NCI-H226 (cell line): Measurements from ENCODE around the gene ZBTB9.
A peak's percentile ranks its signal among the peaks of the same experiment; 100 is the strongest.

Experiments used
- DNase-seq: peaks from one replicate; pipeline ENCODE4 v3.0.0-alpha.2; 2015

ZBTB9 gene, protein sequence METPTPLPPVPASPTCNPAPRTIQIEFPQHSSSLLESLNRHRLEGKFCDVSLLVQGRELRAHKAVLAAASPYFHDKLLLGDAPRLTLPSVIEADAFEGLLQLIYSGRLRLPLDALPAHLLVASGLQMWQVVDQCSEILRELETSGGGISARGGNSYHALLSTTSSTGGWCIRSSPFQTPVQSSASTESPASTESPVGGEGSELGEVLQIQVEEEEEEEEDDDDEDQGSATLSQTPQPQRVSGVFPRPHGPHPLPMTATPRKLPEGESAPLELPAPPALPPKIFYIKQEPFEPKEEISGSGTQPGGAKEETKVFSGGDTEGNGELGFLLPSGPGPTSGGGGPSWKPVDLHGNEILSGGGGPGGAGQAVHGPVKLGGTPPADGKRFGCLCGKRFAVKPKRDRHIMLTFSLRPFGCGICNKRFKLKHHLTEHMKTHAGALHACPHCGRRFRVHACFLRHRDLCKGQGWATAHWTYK

GRCh38 chr6:33454009-33454946 is at the start of gene ZBTB9:
TSS of gene ZBTB9 (plus strand) at chr6:33454576. CDS start at chr6:33455101, 525 bp downstream.
- DNase-seq = peak; percentile 95

- DNase-seq = no peak
Measured at GRCh38 chr6:33404884-33405283, 49.5 kb upstream of the ZBTB9 start.

DNA sequence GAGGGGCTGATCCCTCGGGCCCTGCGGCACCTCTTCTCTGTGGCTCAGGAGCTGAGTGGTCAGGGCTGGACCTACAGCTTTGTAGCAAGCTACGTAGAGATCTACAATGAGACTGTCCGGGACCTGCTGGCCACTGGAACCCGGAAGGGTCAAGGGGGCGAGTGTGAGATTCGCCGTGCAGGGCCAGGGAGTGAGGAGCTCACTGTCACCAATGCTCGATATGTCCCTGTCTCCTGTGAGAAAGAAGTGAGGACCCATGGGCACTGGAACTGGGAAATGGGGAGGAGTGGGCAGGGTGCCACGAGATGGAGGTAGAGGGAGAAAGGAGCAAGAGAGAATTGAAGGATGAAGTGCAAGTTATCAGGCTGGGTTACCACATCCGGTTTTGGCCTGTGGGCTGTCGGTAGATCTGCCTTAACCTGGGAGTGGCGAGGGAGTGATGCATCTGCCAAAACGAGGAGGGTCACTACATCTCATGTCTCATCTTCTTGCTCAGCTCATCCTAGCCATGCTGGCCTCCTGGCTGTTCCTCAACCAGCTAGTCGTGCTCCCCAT is 48.9 kb upstream of the ZBTB9 start:
- no peak for DNase-seq

GRCh38 chr6:33406126-33406525 is 48.2 kb upstream of the ZBTB9 start:
- no peak for DNase-seq

DNA sequence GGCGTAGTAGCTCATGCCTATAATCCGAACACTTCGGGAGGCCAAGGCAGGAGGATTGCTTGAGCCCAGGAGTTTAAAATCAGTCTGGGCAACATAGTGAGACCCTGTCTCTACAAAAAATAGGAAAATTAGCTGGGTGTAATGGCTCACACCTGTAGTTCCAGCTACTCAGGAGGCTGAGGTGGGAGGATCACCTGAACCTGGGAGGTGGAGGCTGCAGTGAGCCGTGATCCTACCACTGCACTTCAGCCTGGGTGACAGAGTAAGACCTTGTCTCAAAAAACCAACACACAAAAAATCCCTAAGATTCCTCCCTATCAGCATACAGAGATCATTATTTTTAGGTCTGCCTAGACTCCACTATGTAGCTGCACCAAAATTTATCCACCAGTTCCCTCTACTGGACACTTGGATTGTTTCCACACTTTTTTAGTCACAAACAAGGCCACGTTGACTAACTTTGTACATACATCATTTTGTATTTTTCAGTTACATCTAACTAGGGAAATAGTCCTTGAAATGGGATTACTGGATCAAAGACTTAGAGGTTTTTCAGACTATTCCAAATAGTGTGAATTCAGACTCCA is 47.2 kb upstream of the ZBTB9 start:
- no peak for DNase-seq

GRCh38 chr6:33410050-33410710 is 44.2 kb upstream of the ZBTB9 start:
- peak; percentile 98 for DNase-seq

GRCh38 chr6:33410711-33411631 is 43.4 kb upstream of the ZBTB9 start, which contains the start of gene PHF1:
TSS of gene PHF1 (plus strand) at chr6:33411014. CDS start at chr6:33412264, 1,250 bp downstream.
- DNase-seq = peak; percentile 60

DNA sequence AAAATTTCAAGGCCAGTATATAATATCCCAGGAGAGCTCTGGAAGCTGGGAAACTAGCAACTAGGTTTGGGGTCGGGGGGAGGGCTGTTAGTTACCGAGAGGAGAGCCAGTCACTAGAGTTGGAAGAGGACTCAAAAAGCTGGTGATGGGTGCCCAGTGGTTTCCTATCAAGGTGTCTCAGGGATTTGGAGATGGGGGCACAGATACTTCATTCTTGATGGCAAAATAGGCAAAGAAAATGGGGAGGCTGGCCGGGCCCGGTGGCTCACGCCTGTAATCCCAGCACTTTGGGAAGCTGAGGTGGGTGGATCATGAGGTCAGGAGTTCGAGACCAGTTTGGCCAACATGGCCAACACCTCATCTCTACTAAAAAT is 42.8 kb upstream of the ZBTB9 start:
- DNase-seq = no peak

GRCh38 chr6:33412140-33413009 is 42.0 kb upstream of the ZBTB9 start:
- no peak for DNase-seq

DNA sequence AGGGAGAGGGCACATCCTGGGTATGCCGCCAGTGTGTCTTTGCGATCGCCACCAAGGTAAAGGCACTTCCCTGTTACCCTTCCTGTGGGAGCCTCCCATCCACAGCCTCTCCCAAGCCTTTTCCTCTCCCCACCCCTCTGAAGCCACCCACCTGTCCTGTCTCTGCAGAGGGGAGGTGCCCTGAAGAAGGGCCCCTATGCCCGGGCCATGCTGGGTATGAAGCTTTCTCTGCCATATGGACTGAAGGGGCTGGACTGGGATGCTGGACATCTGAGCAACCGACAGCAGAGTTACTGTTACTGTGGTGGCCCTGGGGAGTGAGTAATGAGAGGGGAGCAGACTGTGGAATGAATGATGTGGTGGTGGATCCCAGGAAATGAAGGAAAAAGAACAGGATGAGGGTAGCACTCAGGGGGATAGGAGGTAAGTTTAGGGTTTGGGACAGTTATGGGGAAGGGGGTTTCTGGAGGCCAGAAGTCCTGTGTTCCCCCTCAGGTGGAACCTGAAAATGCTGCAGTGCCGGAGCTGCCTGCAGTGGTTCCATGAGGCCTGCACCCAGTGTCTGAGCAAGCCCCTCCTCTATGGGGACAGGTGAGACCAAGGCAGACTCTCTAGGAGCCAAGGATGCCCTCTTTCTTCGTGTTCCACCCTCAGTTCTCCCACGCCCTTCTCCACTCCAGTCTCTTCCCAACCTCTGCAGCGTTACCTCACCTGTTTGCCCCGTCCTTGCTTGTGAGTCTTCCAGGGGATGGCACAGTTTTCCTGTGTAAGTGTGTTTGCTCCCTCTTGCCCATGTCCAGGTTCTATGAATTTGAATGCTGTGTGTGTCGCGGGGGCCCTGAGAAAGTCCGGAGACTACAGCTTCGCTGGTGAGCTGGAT is 40.9 kb upstream of the ZBTB9 start:
- DNase-seq = no peak

DNA sequence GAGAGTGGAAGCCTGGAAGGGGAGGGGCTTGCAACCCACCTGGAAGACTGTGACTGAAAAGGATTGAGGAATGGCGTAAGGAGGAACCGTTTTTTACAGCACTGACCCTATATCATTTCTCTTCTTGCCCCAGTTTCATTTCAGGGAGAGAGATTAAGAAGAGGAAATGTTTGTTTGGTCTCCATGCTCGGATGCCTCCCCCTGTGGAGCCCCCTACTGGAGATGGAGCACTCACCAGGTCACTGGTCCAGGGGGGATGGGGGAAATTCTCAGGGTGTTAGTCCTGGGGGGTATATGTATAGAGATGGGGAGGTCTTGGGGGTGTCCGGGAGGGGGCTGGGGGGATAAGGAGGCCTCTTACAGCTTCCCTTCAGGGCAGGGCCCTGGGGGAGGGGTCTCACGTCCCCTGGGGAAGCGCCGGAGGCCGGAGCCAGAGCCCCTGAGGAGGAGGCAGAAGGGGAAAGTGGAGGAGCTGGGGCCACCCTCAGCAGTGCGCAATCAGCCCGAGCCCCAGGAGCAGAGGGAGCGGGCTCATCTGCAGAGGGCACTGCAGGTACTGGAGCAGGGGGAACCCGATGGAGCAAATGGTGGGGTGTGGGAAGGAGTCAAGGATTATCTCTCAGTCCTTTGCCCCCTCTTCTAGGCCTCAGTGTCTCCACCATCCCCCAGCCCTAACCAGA is 39.6 kb upstream of the ZBTB9 start:
- DNase-seq = no peak

- DNase-seq = no peak
Measured at GRCh38 chr6:33415831-33416230, 38.5 kb upstream of the ZBTB9 start.

DNA sequence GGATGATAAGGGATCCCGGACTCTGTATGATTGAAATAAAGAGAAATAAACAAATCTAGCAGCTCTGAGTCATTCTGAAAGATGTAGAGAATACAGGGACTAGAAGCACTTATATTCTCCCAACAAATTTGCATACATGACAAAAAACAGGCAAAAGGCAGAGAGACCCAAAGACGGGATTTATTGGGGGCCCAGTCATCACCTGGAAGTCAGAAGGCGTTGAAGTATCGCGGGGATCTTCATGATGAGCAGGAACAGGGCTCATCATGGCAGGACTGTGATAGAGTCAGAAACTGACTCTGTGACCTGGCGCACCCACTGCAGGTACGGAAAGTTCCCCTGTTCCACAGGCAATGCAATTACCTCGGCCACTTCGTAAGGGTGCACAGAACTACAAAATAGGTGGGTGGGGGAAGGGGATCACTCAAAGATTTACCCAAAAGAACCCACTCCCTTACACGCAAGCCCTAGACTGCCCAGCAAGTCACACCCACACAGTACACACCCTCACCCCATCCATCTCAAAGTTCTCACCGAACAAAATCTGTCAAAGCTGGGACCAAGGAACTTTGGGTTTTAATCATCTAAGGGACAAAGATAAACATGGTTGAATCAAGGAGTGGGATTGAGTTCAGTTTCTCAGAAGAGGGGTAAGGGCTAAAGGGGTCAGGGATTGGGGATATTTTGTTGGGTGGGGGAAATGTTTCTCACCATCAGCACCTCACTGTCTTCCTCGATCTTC is 37.8 kb upstream of the ZBTB9 start:
- peak; percentile 6 for DNase-seq

GRCh38 chr6:33417128-33417902 is 37.1 kb upstream of the ZBTB9 start:
- DNase-seq = peak; percentile 94

DNA sequence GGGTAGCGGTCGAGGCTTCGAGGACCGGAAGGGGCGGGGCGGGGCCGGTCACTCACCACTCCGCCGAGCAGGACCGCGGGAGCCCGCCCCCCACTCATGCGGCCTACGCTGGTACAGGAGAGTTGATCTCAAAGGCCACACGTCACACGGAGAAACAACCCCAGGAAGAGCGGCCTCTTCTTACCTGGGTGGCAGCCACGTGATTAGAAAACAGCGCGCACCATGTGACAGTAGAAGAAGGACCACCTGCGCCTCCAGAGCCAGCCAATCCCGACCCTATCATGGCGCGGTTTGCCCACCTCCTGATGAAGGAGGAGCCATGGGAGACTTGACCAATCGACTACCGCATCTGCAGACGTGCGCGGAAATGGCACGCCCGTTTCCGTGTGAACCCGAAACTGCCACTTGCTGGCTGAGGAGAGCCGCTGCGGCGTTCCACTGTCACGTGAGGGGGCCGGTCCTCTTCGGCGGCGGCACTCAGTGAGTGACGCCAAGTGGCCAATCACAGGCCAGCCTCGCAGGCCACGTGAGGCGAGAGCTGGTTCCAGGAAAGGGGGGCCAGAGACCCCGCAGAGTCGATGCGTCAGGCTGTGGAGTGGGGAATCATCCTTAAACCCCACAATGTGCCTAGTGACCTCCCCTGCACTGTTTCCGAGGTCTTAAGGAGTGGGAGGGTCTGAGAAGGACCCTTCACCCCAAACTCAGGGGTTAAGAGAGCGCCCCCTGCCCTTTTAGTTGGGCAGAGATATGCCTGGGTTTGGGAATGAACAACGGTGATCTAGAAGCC is 36.3 kb upstream of the ZBTB9 start, which contains the start of gene CUTA:
TSS of gene CUTA (minus strand) at position 205 of the 787 bp plus-strand sequence. CDS start at position 98, 107 bp downstream.
- DNase-seq = peak; percentile 100
